Mucosa of descending colon (tissue), 3 donors: ENCODE measurements around the gene PAX6. TPM values are rescaled to one million over a fixed set of nuclear protein-coding genes. Genes with fewer than 3 reads are reported as not detected.

Experiments
- ATAC-seq: fragments of 200-7000 bp; cut with Tn5 transposase; one replicate; pipeline ENCODE4 v1.9.1; 2020; ENCODE audit warnings: mild to moderate bottlenecking, moderate library complexity
- DNase-seq, 3 donors: peaks; one replicate each; pipeline ENCODE4 v3.0.0-alpha.2; 2020
- H3K36me3 ChIP-seq: fragments of 200-600 bp; one replicate; pipeline ENCODE4 v1.8.0; 2021; ENCODE audit warnings: low read depth, mild to moderate bottlenecking
- H3K4me1 ChIP-seq: fragments of 200-600 bp; one replicate; pipeline ENCODE4 v1.8.0; 2021; ENCODE audit warnings: low read depth, mild to moderate bottlenecking
- H3K4me3 ChIP-seq: fragments of 200-600 bp; one replicate; pipeline ENCODE4 v1.8.0; 2021; ENCODE audit warnings: mild to moderate bottlenecking
- H3K9me3 ChIP-seq: fragments of 200-600 bp; one replicate; pipeline ENCODE4 v1.8.0; 2021; ENCODE audit warnings: mild to moderate bottlenecking
- CTCF ChIP-seq: fragments of 200-600 bp; IDR thresholded peaks from one replicate; pipeline ENCODE4 v1.8.0; 2022; ENCODE audit warnings: antibody characterized with exemption, mild to moderate bottlenecking
- intact Hi-C, 2 donors: fragments of 100-400 bp; cut with DNase I in 1 of 2; cut with micrococcal nuclease in 1 of 2; formaldehyde crosslinking; loops; one replicate each; pipeline versions ENCODE4 v1.11.0 to v1.11.1; 2022; cut with DNase I, micrococcal nuclease
- total RNA-seq, 3 donors: library from RNA; stranded (reverse); fragmentation: NEBNext Ultra II Directional in 2 of 3; extraction: Animal tissue kit (Norgen Biotek cat#: 25700) in 2 of 3; gene quantifications; one replicate each; pipeline versions ENCODE4 v1.2.1 to v1.2.4, GENCODE V29; 2021 to 2023
- donor health status: DM: no; HTN: no; CAD: no; lungs with moderate emphysema.
- donor health status: DM: no; HTN: no; CAD: no.
- donor health status: DM: no; HTN: yes; CAD: no.

The PAX6 gene
- total RNA-seq, 3 donors from 2014 or later, result 0.09 to 1.1 (median 0.63) TPM

- DNase-seq, result peak in 2 of 3 donors; percentile 44
- H3K36me3 ChIP-seq, result no peaks in the 10 kb centered on the region
- intact Hi-C loops, result no loop called here
- TF ChIP-seq CTCF, result no peak
- ATAC-seq, result peak; percentile 20
- no peaks in the 10 kb centered on the region for H3K9me3 ChIP-seq
- no peak overlapping the region for H3K4me3 ChIP-seq
- H3K4me1 ChIP-seq, result peaks cover 38% of the 10 kb centered on the region
Observed at GRCh38 chr11:31817621-31818424, 6.7 kb upstream of the PAX6 start.

- no peak overlapping the region for H3K4me3 ChIP-seq
- TF ChIP-seq CTCF, result no peak
- intact Hi-C loops, result no loop called here
- H3K36me3 ChIP-seq, result no peaks in the 10 kb centered on the region
- no peaks in the 10 kb centered on the region for H3K9me3 ChIP-seq
- no peak for ATAC-seq
- peaks cover 44% of the 10 kb centered on the region for H3K4me1 ChIP-seq
- no peak for DNase-seq
Observed at GRCh38 chr11:31817054-31817620, 6.0 kb upstream of the PAX6 start.

- DNase-seq, result peak in 2 of 3 donors; percentile 49
- no peak for TF ChIP-seq CTCF
- peak; percentile 69 for ATAC-seq
- intact Hi-C loops, result no loop called here
- Histone ChIP-seq H3K4me3 (no peak overlapping the region), H3K4me1 (peaks cover 48% of the 10 kb centered on the region), H3K36me3 (no peaks in the 10 kb centered on the region), H3K9me3 (no peaks in the 10 kb centered on the region)
Observed at GRCh38 chr11:31816468-31817053, 5.4 kb upstream of the PAX6 start.

GRCh38 chr11:31815711-31816467 is 4.8 kb upstream of the PAX6 start:
- Histone ChIP-seq H3K4me1 (peaks cover 55% of the 10 kb centered on the region), H3K36me3 (no peaks in the 10 kb centered on the region), H3K4me3 (no peak overlapping the region), H3K9me3 (no peaks in the 10 kb centered on the region)
- no peak for TF ChIP-seq CTCF
- ATAC-seq (no peak), DNase-seq (no peak)
- intact Hi-C loops, result no loop called here

- H3K36me3 ChIP-seq, result no peaks in the 10 kb centered on the region
- TF ChIP-seq CTCF, result no peak
- ATAC-seq (no peak), DNase-seq (no peak)
- intact Hi-C loops, result no loop called here
- peaks cover 64% of the 10 kb centered on the region for H3K4me1 ChIP-seq
- no peaks in the 10 kb centered on the region for H3K9me3 ChIP-seq
- no peak overlapping the region for H3K4me3 ChIP-seq
Observed at GRCh38 chr11:31814176-31814868, 3.2 kb upstream of the PAX6 start.
